SK-N-SH treated with all-trans-retinoic acid at 6 μM for 48 hours (cell line): ENCODE data around the gene BCO2.

Experiments
- TSHZ2 ChIP-seq: fragments of 250-450 bp; sonication (Bioruptor Pico); IDR thresholded peaks from 2 replicates; pipeline ENCODE4 v1.5.0; 2020; ENCODE audit warnings: mild to moderate bottlenecking, moderate library complexity
- ZNF8 ChIP-seq: fragments of 450-650 bp; formaldehyde crosslinking; IDR thresholded peaks from 2 replicates; pipeline ENCODE4 v1.5.0; 2020; ENCODE audit warnings: mild to moderate bottlenecking, moderate library complexity

- TF ChIP-seq ZNF8 (CRISPR knock-in tag), result no peak
- no peak for TF ChIP-seq TSHZ2 (CRISPR knock-in tag)
Measured at GRCh38 chr11:112178936-112179335, 3.6 kb downstream of the BCO2 start.
